Tibial artery (tissue), 4 donors: ENCODE results near the gene ZNF697.
"Not testable (repeated sequence)": the region's sequence is repeated elsewhere in the genome, so short reads cannot be mapped to it uniquely, and the experiment has no call there.

Experiments
- DNase-seq, 2 donors: peaks; one replicate each; pipeline ENCODE4 v3.0.0-alpha.2; 2019
- H3K27ac ChIP-seq, 2 donors: fragments of 200-600 bp; sonication (generic) in 1 of 2; 1 replicate in 1 of 2; 2 replicates in 1 of 2; pipeline ENCODE4 v1.5.1; 2018 to 2019; ENCODE audit warnings: mild to moderate bottlenecking in 1 of 2
- H3K27me3 ChIP-seq, 2 donors: fragments of 200-600 bp; sonication (generic) in 1 of 2; one replicate each; pipeline versions ENCODE4 v1.5.1 to v1.6.0; 2016 to 2019
- H3K36me3 ChIP-seq, 3 donors: fragments of 200-600 bp; sonication (generic) in 2 of 3; one replicate each; pipeline ENCODE4 v1.5.1; 2016 to 2019; ENCODE audit warnings: mild to moderate bottlenecking in 2 of 3
- H3K4me1 ChIP-seq, 4 donors: fragments of 200-600 bp; sonication (generic) in 2 of 4; 1 replicate in 3 of 4; 2 replicates in 1 of 4; pipeline ENCODE4 v1.5.1; 2016 to 2019
- H3K4me3 ChIP-seq, 2 donors: fragments of 200-600 bp; sonication (generic) in 1 of 2; 1 replicate in 1 of 2; 2 replicates in 1 of 2; pipeline ENCODE4 v1.5.1; 2018 to 2019; ENCODE audit warnings: mild to moderate bottlenecking in 2 of 2
- H3K9me3 ChIP-seq, 3 donors: fragments of 200-600 bp; sonication (generic) in 1 of 3; one replicate each; pipeline ENCODE4 v1.5.1; 2016 to 2019
- intact Hi-C: fragments of 100-400 bp; cut with DNase I; formaldehyde crosslinking; loops from one replicate; pipeline ENCODE4 v1.15.0; 2023; ENCODE audit warnings: low total_unique reads
- TF ChIP-seq, protein P1 (sequence below), 2 experiments: fragments of 200-600 bp in 1 of 2; fragments of 450-650 bp in 1 of 2; IDR thresholded peaks; one replicate each; pipeline ENCODE4 v1.5.1; 2017 to 2019; ENCODE audit warnings: antibody characterized with exemption in 2 of 2, mild to moderate bottlenecking in 1 of 2, moderate library complexity in 1 of 2

The ZNF697 gene

DNA sequence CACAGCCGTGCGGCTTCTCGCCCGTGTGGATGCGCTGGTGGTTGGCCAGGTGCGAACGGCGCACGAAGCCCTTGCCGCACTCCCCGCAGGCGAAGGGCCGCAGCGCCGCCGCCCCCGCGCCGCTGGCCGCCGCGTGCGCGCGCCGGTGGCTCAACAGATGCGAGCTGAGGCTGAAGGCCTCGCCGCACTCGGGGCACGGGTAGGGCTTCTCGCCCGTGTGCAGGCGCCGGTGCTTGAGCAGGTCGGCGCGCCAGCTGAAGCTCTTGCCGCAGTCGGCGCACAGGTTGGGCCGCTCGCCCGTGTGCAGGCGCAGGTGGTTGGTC is 24.9 kb downstream of the ZNF697 start:
- H3K4me3 ChIP-seq, result no peak overlapping the region
- TF ChIP-seq, protein P1, sequence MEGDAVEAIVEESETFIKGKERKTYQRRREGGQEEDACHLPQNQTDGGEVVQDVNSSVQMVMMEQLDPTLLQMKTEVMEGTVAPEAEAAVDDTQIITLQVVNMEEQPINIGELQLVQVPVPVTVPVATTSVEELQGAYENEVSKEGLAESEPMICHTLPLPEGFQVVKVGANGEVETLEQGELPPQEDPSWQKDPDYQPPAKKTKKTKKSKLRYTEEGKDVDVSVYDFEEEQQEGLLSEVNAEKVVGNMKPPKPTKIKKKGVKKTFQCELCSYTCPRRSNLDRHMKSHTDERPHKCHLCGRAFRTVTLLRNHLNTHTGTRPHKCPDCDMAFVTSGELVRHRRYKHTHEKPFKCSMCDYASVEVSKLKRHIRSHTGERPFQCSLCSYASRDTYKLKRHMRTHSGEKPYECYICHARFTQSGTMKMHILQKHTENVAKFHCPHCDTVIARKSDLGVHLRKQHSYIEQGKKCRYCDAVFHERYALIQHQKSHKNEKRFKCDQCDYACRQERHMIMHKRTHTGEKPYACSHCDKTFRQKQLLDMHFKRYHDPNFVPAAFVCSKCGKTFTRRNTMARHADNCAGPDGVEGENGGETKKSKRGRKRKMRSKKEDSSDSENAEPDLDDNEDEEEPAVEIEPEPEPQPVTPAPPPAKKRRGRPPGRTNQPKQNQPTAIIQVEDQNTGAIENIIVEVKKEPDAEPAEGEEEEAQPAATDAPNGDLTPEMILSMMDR (IDR thresholded peaks at IDR 0.05), result no peak
- H3K4me1 ChIP-seq, result peaks cover 0 to 35% (median 26%) of the 10 kb centered on the region in 4 donors
- no peak overlapping the region for H3K27ac ChIP-seq
- H3K9me3 ChIP-seq, result no peaks in the 10 kb centered on the region
- no peaks in the 10 kb centered on the region for H3K27me3 ChIP-seq
- peaks cover 5 to 27% (median 24%) of the 10 kb centered on the region in 3 donors for H3K36me3 ChIP-seq
- DNase-seq, result no peak
- intact Hi-C loops, result no loop called here

DNA sequence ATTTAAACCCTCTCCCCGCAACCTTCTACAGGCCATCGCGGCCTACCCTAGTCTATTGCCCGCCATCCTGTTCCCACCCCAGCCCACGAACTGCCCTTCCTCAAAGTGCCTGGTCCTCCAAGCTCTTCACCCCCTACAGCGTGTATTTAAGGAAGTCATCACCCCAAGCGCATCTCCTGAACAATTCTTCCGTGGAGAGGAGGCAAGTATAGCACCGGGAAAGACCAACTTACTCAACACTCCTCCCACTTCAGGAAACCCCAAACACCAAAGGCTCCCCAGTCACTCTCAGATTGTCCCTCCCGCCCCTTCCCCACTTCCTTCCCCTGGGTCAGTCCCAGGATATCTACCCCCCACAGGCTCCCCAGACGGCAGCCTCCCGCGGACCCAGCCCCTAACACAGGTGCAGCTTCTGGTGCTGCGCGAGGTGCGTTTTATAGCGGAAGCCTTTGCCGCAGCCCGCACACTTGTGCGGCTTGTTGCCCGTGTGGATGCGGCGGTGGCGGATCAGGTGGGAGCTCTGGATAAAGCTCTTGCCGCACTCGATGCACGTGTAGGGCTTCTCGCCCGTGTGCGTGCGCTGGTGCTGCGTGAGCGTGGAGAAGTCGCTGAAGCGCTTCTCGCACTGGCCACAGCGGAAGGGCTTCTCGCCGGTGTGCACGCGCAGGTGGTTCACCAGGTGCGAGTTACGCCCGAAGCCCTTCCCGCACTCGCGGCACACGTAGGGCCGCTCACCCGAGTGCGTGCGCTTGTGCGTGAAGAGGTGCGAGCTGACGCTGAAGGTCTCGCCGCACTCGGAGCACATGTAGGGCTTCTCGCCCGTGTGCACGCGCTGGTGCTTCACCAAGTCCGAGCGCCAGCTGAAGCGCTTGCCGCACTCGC is 25.5 kb downstream of the ZNF697 start:
- DNase-seq, result no peak
- Histone ChIP-seq H3K27me3 (no peaks in the 10 kb centered on the region), H3K4me1 (peaks cover 0 to 29% (median 20%) of the 10 kb centered on the region in 4 donors), H3K9me3 (no peaks in the 10 kb centered on the region), H3K4me3 (no peak overlapping the region), H3K27ac (no peak overlapping the region), H3K36me3 (peaks cover 5 to 27% (median 24%) of the 10 kb centered on the region in 3 donors)
- intact Hi-C loops, result no loop called here
- TF ChIP-seq, protein P1 (IDR thresholded peaks at IDR 0.05), result no peak

DNA sequence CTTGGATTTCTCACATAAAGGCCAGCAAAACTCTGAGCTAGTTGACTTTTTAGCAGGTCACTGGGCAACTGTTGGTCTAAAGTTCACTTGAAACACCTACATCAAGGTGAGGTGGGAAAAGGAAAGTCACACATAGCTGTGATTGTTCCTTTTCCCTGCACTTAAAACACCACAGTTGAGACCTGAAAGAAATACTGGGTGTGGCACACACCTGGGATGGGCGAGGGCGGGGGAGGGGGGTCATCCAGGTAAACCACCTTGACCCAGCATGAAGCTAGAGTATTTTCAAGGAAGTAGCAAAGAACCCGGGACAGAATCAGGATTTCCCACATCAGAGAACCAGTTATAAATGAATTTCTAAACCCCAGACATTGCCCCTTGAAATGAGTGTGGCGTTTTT is 26.4 kb downstream of the ZNF697 start:
- H3K4me1 ChIP-seq, result peaks cover 0 to 21% (median 12%) of the 10 kb centered on the region in 4 donors
- no peak overlapping the region for H3K4me3 ChIP-seq
- no peaks in the 10 kb centered on the region for H3K27me3 ChIP-seq
- no peak for DNase-seq
- no peaks in the 10 kb centered on the region for H3K9me3 ChIP-seq
- H3K27ac ChIP-seq, result no peak overlapping the region
- TF ChIP-seq, protein P1 (IDR thresholded peaks at IDR 0.05), result no peak
- intact Hi-C loops, result no loop called here
- H3K36me3 ChIP-seq, result peaks cover 5 to 27% (median 24%) of the 10 kb centered on the region in 3 donors

DNA sequence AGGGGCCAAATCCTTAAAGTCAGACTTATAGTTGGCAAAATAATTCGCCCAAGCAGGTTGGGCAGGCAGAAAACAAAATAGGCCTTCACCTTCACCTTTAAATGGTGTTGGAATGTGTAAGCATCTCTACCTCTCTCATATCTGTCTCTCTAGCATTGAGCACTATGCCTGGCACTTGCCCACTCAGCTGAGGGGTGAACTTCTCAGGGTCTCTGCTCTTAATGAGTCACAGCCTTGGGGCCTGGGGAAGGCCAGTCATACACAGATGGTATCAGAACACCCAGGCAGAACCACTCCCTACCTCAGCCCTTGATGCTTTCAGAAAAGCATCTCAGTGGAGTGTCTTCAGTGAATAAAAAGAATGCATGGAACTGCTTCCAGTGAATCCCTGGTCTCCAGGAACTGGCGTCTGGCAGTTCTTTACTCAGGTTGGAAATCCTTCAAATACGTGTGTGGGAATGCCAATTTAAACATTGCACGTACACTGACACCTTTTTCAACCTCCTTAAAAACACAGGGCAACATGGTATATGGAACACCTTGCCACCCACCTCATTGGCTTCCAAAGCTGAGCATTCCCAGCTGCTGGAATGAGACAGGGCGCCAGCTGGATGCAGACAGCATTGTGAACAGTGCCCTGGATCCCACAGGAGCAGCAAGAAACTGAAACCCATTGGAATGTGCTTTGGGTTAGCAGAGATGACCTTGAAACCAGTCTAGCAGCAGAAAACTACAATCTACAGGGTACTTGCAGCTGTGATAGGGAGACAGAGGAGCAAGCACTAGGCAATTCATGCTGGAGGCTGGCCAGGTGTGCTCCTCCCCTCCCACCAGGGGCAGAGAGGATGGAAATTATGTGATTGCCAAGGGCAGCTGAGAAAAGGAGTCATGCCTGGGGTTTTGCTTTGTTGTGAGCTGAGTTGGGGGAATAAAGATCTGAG is 30.0 kb downstream of the ZNF697 start:
- TF ChIP-seq, protein P1 (IDR thresholded peaks at IDR 0.05), result no peak
- Histone ChIP-seq H3K4me1 (no peaks in the 10 kb centered on the region), H3K27me3 (no peaks in the 10 kb centered on the region), H3K27ac (no peak overlapping the region), H3K36me3 (peaks cover 5 to 7% (median 7%) of the 10 kb centered on the region in 3 donors), H3K9me3 (no peaks in the 10 kb centered on the region), H3K4me3 (no peak overlapping the region)
- intact Hi-C loops, result no loop called here
- DNase-seq, result no peak

DNA sequence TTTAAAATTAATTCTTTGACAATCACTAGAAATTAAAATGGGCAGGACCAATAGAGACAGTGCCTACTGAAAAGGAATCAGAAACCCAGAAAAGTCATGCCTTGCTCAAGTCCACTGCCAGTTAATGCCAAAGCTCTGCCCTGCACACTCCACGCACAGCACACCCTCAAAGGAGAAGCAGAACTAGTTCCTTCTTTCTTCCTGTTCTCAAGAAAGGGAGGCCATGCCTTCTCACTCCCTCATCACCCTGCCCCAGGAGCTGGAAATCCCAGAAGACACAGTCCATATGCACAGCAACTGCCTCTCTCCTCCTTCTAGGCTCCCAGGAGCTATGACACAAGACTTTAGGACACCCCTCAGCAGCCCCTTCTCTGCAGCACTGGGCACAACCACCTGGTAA is 31.3 kb downstream of the ZNF697 start:
- H3K4me1 ChIP-seq, H3K9me3 ChIP-seq, H3K4me3 ChIP-seq, H3K27ac ChIP-seq, H3K36me3 ChIP-seq, intact Hi-C loops, DNase-seq, H3K27me3 ChIP-seq: not testable (repeated sequence)

DNA sequence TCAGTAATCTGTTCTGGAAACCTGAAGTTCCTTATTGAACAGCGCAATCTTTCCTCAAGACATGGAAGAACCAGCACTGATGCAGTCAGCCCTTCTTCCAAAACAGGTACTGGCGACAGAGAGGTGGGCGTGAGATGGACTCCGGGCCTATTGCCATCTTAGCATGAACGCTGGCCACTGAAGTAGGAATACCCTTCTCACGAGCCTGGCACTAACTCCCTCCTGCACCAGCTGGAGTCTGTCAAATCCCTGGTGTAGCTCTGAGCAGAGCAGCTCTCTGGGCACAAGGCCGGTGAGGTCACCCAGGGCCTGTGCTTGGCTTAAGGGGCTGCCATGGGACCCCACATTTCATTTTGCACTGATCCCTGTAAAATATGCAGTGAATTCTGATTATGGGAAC is 33.0 kb downstream of the ZNF697 start:
- H3K27me3 ChIP-seq, DNase-seq, H3K9me3 ChIP-seq, H3K36me3 ChIP-seq, H3K4me3 ChIP-seq, intact Hi-C loops, H3K4me1 ChIP-seq, H3K27ac ChIP-seq: not testable (repeated sequence)
